GM18907 (cell line): Measurements from ENCODE around the gene FGD5.

Source experiments
- ATAC-seq: cut with Tn5 transposase; IDR thresholded peaks from one replicate; pipeline ENCODE4 v1.9.1; 2021; ENCODE audit warnings: mild to moderate bottlenecking, moderate library complexity; ENCODE audit not compliant: unreplicated experiment

Gene FGD5, protein sequence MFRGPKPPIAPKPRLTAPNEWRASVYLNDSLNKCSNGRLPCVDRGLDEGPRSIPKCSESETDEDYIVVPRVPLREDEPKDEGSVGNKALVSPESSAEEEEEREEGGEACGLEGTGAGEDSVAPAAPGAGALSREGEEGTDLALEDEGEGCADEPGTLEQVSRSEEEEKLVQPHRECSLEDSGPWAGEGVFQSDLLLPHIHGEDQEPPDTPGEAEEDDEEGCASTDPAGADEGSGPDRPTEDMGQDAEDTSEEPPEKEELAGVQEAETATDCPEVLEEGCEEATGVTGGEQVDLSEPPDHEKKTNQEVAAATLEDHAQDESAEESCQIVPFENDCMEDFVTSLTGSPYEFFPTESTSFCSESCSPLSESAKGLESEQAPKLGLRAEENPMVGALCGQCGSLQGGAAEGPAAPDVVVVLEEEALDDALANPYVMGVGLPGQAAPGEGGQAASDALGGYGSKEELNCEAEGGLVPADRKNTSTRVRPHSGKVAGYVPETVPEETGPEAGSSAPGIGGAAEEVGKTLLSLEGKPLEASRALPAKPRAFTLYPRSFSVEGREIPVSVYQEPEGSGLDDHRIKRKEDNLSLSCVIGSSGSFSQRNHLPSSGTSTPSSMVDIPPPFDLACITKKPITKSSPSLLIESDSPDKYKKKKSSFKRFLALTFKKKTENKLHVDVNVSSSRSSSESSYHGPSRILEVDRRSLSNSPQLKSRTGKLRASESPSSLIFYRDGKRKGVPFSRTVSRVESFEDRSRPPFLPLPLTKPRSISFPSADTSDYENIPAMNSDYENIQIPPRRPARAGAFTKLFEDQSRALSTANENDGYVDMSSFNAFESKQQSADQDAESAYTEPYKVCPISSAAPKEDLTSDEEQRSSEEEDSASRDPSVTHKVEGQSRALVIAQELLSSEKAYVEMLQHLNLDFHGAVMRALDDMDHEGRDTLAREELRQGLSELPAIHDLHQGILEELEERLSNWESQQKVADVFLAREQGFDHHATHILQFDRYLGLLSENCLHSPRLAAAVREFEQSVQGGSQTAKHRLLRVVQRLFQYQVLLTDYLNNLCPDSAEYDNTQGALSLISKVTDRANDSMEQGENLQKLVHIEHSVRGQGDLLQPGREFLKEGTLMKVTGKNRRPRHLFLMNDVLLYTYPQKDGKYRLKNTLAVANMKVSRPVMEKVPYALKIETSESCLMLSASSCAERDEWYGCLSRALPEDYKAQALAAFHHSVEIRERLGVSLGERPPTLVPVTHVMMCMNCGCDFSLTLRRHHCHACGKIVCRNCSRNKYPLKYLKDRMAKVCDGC (N-terminal part only)

DNA sequence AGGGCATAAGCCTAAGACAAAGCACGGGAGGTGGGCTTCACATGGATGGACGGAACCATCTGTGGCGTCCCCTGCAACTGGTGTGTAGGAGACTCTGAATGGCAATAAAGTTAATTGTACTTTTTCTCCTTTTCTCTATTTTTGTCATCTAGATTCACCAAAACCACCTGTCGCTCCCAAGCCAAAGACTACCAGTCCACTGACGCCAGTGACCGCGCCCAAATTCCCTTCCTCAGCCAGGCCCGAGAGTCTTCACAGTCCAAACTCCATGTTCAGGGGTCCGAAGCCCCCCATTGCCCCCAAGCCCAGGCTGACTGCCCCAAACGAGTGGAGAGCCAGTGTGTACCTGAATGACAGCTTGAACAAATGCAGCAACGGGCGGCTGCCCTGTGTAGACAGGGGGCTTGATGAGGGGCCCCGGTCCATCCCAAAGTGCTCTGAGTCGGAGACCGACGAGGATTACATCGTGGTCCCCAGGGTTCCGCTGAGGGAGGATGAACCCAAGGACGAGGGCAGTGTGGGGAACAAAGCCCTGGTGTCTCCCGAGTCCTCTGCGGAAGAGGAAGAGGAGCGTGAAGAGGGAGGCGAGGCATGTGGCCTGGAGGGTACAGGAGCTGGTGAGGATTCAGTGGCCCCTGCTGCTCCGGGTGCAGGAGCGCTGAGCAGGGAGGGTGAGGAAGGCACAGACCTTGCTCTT is at the start of gene FGD5:
TSS of gene FGD5 (plus strand) at position 159 of the 697 bp plus-strand sequence. CDS start at position 269, 110 bp downstream.
- ATAC-seq: no peak

GRCh38 chr3:14769544-14770325 is 49.0 kb upstream of the FGD5 start:
- ATAC-seq: no peak

GRCh38 chr3:14770591-14770990 is 48.2 kb upstream of the FGD5 start:
- ATAC-seq: no peak

GRCh38 chr3:14771593-14772497 is 46.9 kb upstream of the FGD5 start:
- no peak for ATAC-seq

DNA sequence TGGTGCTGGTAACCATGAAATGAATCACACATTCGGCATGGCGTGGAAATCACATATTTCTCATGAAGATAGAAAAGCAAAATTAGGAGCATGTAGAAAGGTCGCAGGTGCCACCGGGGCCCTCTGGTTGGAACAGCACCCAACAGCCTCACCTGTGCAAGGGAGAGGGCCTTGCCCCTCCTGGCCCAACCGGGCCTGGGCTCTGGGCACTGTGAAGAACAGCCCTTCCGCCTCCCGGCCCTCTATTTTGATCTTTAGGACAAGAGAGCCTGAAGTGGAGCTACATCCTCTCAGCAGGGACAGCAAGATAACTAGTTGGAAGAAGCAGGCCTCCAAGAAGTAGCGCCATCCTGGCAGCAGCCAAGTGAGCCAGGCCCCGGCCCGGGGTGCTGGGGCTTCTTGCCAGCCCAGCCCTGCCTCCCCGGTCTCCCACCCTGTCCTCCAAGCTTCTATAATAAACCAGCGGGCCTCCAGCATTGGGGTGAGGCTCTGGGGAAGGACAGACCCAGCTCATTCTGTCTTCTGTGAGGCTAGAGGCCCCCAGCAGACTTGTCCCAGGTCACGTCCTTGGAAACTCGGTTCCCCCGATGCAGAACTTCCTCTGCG is 46.1 kb upstream of the FGD5 start:
- no peak for ATAC-seq

GRCh38 chr3:14773281-14773680 is 45.5 kb upstream of the FGD5 start:
- ATAC-seq: no peak

GRCh38 chr3:14773691-14774128 is 45.1 kb upstream of the FGD5 start:
- ATAC-seq: no peak

GRCh38 chr3:14774431-14774830 is 44.3 kb upstream of the FGD5 start:
- no peak for ATAC-seq

DNA sequence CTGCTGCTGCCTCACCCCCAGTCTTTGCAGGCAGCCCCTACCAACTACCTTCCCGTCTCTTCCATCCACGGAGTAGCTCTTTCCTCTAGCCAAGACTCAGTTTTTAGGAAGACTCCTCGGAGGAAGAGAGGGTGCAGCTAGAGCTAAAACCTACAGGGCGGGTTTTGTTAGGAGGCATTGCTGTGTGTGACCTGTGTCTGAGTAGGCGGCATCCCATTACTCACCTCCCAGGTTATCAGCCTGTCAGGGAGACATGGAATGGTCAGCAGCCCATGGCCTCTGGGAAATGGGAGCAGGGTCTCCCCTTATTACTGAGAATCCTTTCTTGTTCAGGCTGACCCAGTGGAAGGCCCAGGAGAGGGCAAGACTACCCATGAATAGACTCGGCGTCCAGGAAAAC is 43.8 kb upstream of the FGD5 start:
- no peak for ATAC-seq

DNA sequence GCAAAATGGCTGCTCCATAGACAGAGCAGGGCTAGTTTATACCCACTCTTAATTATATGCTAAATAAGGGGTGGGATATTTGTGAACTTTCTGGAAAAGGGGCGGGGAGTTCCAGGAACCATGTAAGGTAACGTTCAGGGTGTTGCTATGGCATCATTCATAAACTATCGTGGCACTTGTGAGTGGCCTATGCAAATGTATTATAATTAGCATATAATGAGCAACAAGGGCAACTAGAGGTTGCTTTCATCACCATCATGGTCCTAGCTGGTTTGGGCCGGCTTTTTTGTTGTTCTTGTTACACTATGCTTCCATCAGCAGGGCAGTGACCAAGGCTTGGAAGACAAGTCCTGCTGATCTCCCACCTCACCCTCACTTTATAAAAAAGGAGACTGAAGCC is 43.2 kb upstream of the FGD5 start:
- ATAC-seq: no peak

GRCh38 chr3:14779069-14779685 is 39.6 kb upstream of the FGD5 start:
- no peak for ATAC-seq

DNA sequence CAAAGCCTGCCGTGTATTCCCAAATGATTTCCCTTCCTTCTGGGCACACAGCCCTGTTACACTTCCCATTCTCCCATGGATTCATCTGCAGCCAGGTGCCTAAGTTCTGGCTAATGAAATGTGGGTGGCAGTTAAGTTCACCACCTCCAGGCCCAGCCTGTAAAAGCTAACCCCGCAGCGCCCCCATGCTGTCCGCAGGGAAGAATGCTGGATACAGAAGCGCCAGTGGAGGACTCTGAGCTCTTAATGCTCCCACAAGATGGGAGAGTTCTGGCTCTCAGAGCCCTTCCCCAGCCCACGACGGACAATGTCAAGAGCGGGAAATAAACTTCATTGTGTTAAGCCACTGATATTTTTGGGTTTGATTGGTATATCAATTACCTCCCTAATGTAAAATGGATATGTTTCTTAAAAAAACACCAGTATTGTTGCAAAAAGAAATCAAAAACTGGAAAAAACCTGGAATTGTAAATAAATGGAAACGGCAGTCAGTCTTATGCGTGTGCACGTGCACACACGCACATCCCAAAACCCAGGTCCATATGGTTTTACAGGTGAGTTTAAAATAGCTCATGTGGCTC is 37.7 kb upstream of the FGD5 start:
- ATAC-seq: peak; percentile 59

DNA sequence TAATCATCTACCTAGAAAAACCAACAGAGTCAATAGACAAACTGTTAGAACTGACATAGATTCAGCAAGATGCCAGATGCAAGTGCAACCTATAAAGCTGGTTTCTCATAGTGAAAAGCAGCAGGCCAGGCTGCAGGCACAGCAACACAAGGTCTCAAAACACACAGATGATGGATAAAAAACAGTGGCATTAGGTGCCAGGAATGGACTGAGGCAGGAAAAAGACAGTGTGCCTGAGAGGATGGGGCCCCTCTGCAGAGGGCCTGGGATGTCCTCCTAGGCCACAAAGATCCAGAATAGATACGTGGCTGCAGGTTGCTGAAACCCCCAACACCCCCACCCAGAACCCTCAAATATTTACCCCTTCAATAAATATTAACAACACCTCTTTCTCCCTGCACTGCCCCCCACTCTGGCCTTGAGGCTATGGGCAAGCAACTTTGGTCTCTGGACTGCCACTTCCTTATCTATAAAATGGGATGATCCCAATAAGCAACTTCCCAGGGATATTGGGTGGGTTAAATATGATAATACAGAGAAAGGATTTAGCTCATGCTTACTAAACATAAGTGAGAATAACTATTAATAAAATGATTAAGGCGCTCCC is 35.2 kb upstream of the FGD5 start:
- ATAC-seq: no peak

DNA sequence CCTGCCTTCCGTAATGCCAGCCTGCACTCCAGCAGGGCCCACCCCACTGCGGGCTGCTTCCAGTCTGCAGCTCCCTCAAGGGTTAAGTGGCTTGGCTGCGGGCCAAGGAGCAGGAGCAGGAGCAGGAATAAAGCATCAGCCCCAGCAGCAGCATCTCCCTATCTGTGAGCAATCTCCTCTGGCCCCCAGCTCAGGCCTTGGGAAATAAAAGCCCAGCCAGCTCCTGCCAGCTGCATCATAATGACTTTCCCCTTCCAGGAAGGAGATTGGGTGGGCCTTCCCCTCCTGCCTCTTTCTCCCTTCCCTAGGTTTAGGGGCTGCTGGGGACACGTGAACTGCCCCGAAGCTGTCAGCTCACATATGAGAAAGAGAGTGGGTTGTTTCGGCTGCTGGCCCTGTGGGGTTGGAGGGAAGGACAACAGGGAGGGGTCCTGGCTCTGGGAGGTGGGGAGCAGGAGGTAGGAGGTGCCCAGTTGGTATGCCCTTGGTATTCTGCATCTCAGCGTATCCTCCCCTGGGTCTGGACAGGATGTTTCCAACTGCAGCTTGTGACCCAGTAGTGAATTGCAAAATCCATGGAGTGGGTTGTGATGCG is 34.6 kb upstream of the FGD5 start:
- no peak for ATAC-seq

DNA sequence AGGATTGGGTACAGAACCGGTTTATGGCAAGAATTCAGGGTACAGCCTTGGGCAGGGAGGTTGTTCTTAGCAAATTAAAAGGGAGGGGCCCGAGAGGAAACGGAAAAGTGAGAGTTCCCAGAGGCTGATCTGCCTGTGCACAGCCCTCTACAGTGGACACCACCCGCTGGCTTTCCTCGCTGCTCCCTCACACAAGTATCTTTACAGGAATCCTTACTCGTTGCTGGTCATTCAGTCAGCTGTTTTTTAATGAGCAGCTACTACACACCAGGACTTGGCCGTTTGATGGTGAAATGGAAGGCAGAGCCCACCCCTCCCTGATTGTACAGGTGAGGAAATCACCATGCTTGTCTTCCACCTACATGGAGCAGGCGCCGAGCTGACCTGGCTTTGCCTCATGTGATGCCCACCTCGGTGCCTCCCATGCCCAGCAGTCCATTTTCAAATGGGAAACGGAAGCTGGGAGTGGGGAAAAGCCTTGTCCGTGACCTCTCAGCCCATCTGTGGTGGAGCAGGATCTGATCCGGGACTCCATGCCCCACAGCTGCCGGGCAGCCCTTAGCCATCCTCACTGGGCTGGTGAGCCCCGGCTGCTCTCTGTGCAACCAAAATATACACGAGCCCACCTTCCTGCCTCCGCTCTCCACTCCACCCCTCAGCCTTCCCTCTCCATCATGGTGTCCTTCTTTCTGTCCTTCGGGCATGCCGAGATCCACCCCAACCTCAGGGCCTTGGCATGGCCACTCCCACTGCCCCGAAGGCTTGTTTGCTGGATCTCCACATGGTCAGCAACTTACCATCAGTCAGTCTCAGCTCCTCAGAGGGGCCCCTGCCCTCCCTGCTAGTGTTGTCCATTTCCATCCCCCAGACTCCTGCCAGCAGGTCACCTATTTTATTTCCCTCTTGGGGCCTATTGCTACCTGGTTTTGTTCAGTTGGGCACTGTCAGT is 33.3 kb upstream of the FGD5 start:
- ATAC-seq: no peak
